ENCODE data around the gene CHST10.
"Not testable (repeated sequence)": the region's sequence is repeated elsewhere in the genome, so short reads cannot be mapped to it uniquely, and the experiment has no call there.

Gene CHST10

DNA sequence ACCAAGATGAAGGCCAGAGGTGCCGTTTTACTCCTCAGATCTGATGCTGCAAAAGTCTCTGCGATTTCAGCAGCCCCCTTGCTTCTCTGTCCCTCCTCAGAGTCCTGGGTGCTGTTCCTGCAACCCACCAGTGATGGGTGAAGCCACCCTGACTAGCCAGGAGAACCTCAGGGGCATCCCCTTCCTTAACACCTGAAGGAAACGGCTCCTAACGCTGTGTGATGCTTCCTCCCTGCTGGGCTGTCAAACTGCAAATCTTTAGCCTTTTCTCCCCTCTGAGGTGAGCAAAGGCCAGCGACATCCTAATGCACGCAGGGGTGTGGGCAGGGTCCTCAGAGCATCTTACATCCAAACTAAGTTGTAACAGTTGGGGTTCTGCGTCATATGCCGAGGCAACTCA, 24.8 kb downstream of the CHST10 start:
- DNase-seq (ENCODE audit: low read depth) = no peak

DNA sequence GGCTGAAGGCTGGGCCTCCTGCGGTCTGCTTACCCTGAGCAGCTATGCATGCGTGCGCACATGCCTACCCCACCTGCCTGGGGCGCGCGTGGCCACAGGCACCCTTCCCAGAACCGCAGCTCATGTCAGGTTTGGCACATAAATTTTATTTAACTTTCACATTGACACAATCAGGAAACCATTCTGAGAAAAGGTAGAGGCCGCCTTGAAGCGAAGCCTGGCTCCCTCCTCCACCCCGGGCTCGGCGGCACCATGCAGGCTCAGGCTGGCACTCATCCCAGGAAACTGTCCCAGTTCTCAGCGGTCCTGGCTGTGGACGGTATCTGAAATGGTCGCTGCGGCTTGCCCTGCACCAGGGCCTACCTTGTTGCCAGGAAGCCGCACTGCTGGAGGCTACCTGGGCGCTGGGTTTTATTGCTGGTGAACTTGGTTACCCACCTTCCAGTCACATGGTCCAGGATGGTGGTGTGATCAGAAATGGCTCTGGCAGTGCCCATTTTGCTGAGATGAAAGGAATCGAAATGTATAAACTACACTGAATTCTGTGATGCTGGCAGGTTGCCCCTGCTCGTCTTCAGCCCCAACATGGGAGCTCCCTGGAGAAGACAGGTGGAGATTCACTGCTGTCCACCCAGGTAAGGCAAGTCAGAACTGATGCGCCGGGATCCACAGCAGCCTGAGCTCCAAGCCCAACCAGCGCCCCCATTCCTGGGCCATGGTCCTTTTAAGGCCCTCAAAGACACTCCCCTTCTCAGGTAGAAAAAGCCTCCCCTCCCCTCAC, 25.5 kb downstream of the CHST10 start:
- DNase-seq (ENCODE audit: low read depth) = no peak

DNA sequence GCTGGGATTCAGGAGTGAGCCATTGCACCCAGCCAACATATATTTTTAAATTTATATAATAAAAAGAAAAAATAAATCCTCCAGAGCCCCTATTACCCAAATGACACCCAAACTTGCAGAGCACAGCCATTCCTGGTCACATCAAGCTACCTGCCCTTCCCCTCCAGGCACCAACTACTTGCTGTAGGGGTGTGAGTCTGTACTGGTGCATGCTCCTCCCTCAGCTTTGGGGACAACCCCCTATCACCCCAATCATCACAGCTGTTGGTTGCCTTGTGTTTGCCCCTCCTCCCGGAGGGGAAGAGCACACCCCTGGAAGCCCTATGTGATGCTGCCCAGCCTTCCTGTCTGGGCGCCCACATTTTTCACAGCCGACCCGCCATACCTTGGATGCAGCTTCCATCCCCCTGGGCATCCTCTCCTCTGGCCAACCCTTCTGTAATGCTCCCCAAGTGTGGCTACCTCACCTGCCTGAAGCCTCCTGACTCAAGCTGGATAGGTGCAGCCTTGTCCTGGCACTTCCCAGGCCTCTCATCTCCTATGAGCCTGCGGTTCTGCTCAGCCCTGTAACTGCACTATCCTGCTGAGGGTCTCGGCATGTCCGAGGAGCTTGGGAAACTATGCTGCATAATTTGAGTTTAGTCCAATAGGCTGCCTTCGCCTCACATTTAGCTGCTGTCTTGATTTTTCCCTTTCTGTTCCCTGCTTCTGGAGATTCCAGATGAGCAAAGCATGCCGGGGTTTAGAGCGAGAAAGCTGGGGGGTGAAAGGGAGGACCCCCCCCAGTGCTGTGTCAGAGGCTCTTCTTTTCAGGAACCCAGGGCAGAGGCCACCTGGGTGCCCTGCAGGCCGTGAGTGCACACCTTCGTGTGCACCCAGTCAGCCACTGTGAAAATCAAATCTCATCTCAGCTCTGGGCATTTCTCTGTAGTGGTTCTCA, 27.2 kb downstream of the CHST10 start:
- no peak for DNase-seq (ENCODE audit: low read depth)

DNA sequence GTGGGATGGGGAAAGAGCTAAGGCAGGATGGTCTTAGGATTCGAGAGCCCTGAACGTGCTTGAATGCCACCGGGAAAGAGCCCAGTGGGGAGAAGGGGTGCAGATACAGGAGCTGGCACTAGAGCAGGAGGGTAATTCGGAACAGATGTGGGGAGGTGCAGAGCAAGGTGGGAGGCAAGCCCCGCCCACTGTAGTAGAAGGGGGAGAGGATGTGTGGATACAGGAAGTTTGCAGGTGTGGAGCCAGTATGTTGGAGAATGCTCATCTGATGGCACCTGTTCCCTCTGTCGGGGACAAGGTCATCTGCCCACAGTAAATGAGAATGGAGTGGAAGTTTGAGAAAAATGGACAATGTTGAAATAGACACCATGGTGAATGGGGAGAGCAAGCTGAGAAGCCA, 28.8 kb downstream of the CHST10 start:
- DNase-seq (ENCODE audit: low read depth) = no peak

DNA sequence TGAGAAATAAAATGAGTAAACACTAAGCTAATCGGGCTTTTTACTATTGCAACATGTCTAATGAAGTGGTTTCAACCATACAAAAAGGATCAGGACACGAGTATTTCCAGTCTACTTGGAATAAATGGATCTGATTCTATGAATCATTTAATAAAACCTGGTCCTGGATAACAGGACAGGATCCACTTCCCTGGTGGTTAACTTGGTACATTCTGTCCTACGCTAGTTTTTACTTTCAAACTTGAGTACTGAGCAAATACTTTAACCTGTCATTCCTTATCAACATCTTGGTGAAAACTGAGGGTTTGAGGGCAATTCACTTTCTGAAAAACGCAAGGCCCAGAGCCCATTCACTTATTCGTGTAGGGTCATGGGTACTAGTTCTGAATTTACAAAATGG, 33.5 kb downstream of the CHST10 start:
- no peak for DNase-seq (ENCODE audit: low read depth)

DNA sequence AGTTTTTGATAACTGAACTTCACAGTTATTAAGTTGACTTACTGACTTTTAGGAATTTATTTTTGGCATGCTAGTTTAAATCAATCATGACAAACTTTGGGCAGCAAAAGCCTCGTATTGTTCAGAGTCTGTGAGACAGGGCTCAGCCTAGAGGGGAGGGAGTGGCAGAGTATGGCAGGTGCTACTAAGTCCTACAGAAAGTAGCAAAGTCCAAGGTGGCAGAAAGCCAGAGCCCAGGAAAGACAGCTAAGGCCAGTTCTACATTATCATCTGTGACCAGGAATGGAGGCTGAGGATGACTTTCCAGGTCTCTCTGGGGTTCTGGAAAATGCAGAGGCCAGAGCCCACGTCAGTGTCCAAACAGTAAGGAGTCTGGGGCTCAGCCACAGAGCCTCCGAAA, 34.2 kb downstream of the CHST10 start:
- no peak for DNase-seq (ENCODE audit: low read depth)

DNA sequence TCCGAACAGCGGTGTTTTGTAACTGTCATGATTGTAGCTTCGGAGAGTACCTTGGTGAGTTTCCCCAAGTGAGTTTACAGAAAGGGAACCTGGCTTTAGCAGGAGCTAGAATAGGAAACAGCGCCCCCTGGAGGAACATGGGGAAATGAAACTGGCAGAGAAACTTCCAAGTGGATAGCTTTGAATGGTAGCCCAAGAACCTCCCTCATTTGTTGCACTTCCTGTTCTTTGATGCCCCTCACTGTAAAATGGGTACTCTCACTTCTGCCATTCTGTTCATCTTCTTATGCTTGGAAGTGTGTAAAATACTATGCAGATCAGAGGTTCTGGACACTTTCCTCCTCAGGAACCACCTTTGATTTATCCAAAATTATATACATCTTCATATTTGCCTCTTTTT, 36.2 kb downstream of the CHST10 start:
- peak; percentile 50 for DNase-seq (ENCODE audit: low read depth)

DNA sequence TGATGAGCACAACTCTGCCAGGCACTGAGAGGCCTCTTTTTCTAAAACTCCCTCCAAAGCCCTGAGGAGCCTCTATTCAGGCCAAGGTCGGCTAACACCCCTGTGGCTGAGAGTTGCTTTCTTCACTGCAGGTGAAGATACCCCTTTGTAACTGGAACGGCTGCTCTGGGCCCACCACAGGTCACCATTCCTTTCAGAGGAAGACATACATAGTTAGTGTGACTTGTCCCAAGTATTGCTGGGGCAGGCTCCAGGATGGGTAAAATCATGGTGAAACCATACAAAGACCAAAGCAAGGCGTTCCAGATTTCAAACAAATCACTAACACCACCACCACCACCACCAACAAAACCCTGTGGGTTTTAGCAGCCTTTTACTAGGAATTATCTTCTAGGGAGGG, 36.8 kb downstream of the CHST10 start:
- no peak for DNase-seq (ENCODE audit: low read depth)

DNA sequence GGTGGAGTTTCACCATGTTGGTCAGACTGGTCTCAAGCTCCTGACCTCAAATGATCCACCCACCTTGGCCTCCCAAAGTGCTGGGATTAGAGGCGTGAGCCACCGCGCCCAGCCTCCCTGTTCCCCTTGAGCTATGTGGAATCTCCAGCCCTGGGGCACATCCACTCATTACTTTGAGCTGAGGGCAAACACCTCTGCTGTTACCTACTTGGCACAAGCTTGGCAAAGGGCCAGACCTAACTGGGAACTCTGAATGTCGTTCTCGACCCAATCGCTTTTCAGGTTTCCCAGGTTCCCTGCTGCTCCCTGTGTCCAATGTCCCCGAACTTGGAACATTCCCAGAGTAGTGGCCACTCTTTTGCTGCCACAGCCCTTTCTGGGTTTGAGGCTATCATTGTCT, 40.6 kb downstream of the CHST10 start:
- DNase-seq (ENCODE audit: low read depth) = no peak

DNA sequence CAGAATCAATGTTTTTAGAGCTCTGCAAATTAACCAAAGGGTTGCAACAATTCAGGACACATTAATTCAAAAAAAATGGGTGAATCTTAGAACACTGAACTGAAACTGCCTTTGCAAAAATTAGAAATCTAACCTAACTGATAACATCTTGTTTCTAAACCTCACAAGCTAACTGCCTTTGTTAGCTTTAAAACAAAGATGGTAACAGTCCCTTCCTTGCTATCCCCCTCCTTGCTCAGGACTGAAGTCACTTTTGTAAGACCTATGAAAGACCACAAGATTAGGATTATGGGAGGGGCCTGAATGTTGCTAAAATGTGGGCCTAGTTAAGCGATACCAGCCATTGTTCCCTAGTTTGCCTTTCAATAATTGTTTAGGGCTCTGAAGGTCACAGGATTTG, 50.3 kb downstream of the CHST10 start:
- no peak for DNase-seq (ENCODE audit: low read depth)

DNA sequence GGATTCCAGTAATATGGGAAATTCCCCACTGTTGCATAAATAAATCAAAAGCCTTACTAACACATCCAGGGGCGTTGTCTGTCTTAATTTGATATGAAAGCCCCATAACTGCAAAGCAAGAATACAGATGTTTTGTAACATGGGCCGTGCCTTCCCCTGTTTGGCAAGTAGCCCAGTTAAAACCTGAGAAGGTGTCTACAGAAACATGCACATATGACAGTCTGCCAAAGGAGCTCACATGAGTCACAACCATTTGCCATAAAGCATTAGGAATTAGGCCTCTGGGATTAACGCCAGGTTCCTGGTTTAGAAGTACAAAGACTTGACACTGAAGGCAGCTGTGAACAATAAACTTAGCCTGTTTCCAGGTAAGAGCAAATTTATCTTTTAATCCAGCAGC, 52.0 kb downstream of the CHST10 start:
- no peak for DNase-seq (ENCODE audit: low read depth)

DNA sequence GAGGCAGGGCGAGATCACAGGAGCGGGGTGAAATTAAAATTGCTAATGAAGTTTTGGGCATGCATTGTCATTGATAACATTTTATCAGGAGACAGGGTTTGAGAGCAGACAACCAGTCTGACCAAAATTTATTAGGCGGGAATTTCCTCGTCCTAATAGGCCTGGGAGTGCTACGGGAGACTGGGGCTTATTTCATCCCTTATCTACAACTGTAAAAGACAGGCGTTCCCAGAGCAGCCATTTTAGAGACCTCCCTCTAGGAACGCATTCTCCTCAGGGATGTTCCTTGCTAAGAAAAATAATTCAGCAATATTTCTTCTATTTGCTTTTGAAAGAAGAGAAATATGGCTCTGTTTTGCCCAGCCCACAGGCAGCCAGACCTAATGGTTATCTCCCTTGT, 55.2 kb downstream of the CHST10 start:
- not testable (repeated sequence) for DNase-seq (ENCODE audit: low read depth)

DNA sequence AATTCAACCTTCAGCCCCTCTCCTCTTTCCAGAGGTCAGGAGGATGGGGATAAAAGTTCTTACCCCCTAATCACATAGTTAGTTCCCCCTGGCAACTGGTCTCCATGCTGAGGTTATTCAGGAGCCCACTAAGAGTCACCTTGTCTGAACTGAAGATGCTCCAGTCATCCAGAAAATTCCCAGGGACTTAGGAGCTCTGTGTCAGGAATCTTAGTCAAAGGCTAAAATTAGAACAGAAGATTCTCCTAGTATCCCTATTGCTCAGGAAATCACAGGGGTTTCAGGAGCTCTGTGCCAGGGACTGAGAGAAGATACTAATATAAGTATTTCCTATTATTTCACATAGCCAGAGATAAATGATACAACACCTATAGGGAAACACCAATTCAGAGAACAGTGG, 57.9 kb downstream of the CHST10 start:
- DNase-seq (ENCODE audit: low read depth) = no peak

DNA sequence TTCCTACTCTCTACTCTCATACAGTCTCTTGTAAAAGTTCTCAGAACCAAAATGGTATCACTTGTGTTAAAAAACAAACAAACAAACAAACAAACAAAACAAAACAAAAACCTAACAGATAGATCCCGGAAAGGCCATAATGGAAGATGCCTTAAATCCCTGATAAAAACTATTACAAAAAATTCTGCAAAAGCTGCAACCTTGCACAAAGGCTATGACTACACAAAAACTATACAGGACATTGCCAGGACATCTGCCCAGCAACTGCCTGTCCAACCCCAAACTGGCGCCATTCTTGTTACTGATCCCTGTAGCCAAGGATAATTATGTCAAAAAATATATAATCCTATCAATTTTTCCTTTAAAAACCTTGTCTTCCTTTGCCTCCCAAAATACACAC, 58.9 kb downstream of the CHST10 start:
- no peak for DNase-seq (ENCODE audit: low read depth)

DNA sequence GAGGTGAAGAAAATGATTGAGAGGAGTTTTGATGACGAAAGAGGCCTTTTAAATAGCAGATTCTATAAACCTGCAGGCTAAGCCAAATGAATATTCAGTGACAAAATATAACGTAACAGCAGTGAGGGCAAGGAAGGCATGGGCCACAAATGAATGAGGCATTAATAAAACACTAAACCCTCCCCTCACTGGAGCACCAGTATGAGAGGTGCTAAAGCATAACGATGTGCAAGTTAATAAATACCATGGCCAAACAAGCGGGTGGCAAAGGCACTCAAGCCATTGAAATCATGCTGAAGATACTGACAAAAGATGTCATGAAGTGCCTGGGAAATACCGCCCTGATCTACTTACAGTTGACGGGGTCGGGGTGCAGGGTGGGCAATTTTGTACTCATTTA, 64.9 kb downstream of the CHST10 start:
- DNase-seq (ENCODE audit: low read depth) = no peak

DNA sequence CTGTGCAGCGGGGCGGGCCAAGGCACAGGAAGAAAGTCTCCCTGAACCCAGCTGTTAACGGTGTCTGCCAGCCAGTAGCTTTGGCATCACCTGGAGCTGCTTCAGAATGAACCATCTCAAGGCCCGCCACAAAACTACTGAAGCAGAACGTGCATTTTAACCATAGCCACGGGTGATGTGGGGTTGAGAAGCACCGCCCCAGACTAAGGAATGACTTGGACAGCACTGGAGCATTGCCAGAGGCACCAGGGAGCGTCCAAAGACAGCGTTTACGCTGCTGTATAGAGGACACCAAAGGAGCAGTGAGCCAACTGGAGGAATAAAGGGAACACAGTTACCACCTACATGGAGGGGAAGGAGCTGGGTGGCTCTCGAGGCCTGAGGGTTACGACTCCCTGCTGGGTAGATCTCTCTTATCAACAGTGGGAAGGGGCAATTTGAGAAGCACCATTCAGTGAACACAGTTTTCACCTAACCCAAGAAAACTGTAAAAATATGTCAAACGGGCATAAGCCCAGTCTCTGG, 66.7 kb downstream of the CHST10 start:
- no peak for DNase-seq (ENCODE audit: low read depth)

DNA sequence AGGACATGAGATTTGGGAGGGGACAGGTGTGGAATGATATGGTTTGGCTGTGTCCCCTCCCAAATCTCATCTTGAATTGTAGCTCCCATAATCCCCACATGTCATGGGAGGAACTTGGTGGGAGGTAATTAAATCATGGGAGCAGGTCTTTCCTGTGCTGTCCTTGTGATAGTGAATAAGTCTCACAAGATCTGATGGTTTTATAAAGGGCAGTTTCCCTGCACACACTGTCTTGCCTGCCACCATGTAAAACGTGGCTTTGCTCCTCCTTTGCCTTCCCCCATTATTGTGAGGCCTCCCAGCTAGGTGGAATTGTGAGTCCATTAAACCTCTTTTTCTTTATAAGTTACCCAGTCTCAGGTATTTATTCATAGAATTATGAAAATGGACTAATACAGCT, 72.3 kb downstream of the CHST10 start:
- DNase-seq (ENCODE audit: low read depth) = not testable (repeated sequence)

DNA sequence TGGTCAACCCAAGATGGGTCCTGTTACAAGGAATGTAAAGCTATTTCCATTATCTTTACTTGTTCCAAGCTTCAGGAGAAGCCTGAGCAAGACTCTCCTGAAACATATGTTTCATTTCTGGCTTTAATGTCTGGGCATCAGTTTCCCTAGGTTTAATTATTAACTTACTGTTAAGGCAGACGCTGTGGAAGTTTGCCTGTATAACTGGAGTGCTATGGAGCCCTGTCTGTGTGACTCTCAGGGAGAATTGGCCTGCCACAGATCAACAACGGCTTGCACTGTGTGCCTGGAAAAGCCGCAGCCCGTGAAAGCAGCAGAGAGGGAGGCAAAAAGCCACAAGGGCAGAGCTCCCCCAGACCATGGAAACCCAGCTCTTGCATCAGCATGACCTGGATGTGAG, 73.0 kb downstream of the CHST10 start:
- no peak for DNase-seq (ENCODE audit: low read depth)

DNA sequence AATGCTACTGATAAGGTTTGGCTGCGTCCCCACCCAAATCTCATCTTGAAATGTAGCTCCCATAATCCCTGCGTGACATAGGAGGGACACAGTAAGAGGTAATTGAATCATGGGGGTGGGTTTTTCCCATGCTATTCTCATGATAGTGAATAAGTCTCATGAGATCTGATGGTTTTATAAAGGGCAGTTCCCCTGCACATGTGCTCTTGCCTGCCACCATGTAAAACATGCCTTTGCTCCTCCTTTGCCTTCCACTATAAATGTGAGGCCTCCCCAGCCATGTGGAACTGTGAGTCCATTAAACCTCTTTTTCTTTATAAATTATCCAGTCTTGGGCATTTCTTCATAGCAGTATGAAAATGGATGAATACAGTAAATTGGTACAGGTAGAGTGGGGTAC, 75.0 kb downstream of the CHST10 start:
- not testable (repeated sequence) for DNase-seq (ENCODE audit: low read depth)
